ENCODE results near the gene SLC25A25.
A peak's percentile ranks its signal among the peaks of the same experiment; 100 is the strongest.
"Not testable (repeated sequence)": the region's sequence is repeated elsewhere in the genome, so short reads cannot be mapped to it uniquely, and the experiment has no call there.

Gene SLC25A25

DNA sequence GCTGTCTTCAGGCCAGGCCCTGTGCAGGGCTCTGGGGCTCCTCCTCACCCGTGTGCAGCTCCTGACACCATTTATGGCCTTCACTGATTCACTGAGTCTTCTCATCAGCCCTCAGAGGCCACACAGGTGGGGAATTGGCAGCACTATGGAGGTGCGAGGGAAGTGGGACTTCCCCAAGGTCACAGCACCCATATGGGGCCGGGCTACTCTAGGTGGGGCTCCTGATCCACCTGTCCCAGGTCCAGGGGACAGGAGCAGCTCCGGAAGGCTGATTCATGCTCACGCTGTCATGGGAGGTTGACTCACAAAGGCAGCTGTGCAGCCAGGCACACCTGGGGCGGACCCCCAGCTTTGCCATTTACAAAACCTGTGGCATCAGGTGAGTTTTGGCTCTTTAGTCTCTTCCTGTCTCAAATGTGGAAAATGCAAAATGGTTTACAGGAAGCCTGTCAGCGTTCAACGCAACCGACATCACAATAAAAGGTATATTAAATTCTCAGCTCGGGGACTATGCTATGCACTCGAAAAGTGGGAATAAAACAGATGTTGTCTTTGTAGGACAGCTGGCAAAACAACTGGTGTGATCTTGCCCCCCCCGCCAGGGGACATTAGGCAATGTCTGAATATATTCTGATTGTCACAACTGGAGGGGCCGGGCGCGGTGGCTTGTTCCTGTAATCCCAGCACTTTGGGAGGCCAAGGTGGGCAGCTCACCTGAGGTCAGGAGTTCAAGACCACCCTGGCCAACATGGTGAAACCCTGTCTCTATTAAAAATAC is 15.9 kb upstream of the SLC25A25 start:
- DNase-seq (ENCODE audit: extremely low read depth in 1 of 2, low read depth in 1 of 2), result no peak

DNA sequence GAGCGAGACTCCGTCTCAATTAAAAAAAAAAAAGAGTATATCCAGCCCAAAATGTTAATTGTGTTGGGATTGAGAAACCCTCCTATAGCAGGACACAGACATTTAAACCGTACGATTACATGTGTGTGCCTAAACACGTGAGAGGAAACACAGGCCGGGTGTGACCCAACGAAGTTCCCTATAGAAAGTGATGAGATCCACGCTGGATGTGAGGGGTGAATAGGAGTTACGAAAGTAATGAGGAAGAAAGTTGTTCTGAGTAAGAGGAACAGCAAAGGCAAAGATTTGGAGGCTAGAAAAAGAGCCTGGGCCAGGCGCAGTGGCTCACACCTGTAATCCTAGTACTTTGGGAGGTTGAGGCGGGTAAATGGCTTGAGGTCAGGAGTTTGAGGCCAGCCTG is 14.5 kb upstream of the SLC25A25 start:
- no peak for DNase-seq (ENCODE audit: extremely low read depth in 1 of 2, low read depth in 1 of 2)

DNA sequence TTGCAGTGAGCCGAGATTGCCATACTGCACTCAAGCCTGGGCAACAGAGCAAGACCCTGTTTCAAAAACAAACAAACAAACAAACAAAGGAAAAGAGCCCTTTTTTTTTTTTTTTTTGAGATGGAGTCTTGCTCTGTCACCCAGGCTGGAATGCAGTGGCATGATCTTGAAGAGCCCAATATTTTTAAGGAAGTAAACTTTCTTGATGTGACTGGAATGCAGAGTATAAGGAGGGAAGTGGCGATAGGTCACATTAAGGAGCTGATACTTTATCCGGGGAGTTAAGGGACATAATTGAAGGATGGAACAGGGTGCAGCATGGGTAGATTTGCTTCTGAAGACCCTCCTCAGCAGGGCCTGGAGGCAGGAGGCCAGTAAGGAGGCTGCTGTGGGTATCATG is 13.9 kb upstream of the SLC25A25 start:
- no peak for DNase-seq (ENCODE audit: extremely low read depth in 1 of 2, low read depth in 1 of 2)

- DNase-seq (ENCODE audit: extremely low read depth in 1 of 2, low read depth in 1 of 2), result no peak
These were observed 12.5 kb upstream of the SLC25A25 start for GRCh38 chr9:128055344-128056040.

DNA sequence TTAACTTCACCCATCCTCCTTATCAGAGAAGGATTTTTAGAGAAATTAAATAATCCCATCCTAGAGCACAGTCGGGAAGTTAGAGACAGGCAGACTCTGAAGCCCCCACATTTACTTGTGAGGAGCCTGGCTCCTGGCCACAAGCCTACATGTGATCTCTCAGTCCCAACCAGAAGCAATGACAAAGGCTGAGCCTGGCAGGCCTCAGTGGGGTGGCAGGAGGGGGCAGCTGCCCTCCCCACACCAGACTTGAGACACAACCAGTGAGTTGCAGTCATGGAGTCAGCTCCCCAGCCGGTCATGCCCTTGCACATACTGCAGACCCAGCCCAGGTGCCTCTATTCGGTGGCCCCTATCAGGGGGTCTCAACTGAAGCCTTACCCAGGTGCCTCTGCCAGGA is 11.9 kb upstream of the SLC25A25 start:
- no peak for DNase-seq (ENCODE audit: extremely low read depth in 1 of 2, low read depth in 1 of 2)

DNA sequence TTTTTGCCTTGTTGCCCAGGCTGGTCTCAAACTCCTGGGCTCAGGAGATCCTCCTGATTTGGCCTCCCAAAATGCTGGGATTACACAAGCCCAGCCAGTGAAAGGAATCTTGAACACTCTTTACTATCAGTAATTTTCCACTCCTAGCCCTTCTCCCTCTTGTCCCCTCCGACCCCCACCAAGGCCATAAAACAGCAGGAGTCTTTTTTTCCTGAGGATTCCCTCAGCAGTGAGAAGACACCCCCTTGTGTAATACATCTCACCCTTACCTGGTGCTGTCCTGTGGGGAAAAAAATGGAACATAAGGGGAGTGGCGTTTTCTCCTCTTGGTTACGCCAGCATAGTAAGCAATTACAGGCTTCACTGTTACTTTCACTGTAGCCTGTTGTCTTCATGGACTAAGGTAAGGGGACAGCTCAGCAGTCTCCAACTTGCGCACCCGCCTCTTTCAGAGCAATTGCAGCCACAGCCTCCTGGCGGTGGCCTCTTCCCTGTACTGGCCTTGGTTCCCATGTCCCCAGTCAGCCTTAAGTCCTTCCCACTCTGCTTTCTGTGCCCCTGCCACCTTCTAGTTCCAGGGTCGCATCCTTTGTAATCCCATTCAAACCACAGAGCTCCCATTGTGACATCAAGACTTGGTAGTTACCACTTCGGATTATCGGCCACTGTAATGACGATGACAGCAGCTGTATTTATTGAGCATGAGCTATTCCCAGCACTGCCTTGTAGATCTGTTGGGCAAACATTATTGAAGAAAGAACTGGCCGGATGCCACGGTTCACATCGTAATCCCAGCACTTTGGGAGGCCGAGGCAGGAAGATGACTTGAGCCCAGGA is 10.9 kb upstream of the SLC25A25 start:
- DNase-seq (ENCODE audit: extremely low read depth in 1 of 2, low read depth in 1 of 2), result no peak

- DNase-seq (ENCODE audit: extremely low read depth in 1 of 2, low read depth in 1 of 2), result no peak
These were observed 10.2 kb upstream of the SLC25A25 start for GRCh38 chr9:128057724-128058409.

DNA sequence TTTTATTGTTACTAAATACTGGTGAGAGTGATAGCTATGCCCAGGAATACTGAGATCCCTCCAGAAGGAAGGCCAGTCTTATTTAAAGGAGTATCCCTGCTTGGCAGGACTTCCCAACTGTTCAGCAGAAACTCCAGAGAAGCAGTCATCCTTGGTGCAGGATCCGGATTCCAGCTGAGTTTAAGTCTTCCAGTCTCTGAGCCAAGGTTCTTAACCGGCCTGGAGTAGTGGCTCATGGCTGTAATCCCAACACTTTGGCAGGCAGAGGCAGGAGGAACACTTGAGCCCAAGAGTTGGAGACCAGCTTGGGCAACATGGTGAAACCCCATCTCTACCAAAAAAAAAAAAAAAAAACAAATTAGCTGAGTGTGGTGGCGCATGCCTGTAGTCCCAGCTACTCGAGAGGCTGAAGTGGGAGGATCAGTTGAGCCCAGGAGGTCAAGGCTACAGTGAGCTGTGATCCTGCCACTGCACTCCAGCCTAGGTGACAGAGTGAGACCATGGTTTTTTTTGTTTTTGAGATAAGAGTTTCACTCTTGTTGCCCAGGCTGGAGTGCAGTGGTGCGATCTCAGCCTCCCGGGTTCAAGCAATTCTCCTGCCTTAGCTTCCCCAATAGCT is 8.6 kb upstream of the SLC25A25 start:
- no peak for DNase-seq (ENCODE audit: extremely low read depth in 1 of 2, low read depth in 1 of 2)

GRCh38 chr9:128061275-128061960 is 6.6 kb upstream of the SLC25A25 start:
- DNase-seq (ENCODE audit: extremely low read depth in 1 of 2, low read depth in 1 of 2), result no peak

DNA sequence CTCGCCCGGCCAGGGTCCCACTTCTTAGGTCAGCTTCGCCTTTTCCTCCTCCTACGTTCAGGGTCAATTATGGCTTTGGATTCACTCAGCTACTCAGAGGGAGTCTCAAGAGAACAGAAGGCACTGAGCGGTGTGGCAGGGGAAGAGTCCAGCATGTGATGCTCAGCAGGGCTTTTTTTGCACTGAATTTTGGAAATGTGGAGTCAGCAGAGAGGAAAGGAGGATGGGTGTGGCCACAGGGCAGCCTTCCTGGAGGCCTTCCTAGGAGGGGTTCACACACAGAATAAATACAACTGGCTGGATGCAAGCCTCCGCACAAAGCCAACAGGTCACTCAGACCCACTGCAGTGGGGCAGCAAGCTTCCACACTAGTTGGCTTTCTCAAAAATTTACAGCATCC is 5.8 kb upstream of the SLC25A25 start:
- DNase-seq (ENCODE audit: extremely low read depth in 1 of 2, low read depth in 1 of 2), result no peak

GRCh38 chr9:128062846-128063831 is 4.9 kb upstream of the SLC25A25 start:
- DNase-seq (ENCODE audit: extremely low read depth in 1 of 2, low read depth in 1 of 2), result no peak

DNA sequence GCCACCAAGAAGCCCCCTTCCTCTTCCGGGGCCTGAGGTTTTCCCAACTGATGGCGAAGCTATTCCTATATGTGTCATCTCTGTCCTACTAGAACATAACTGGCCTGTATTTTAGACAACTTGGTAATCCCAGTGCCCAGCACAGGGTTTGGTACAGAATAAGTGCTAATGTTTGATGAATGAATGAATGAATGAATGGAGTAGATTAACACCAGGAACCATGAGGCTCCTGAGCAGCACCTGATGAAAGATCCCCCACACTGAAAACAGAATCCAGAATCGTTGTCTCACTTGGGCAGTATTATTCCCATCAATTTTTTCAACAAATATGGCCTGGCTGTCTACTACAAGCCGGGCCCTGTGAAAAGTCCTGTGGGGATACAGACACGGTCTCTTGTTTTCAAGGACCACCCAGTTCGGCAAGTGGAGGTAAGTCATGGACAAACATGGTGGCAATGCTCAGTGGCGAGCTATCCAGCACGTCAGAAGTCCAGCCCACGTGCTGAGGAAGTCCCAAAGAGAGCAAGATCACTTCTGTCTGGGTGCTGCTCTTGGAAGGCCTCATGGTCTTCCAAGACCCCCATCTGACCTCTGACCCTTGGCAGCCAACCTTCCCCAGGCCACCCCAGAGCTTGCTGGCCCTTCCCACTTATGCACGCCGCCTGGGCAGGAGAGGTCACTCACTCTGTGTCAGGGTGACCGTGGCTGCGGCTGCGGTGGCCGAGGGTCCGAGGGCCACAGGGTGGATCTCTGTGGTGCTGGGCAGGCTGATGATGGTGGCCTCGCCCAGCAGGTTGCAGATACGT is 1.9 kb upstream of the SLC25A25 start:
- no peak for DNase-seq (ENCODE audit: extremely low read depth in 1 of 2, low read depth in 1 of 2)

GRCh38 chr9:128066713-128067644 is 1.1 kb upstream of the SLC25A25 start, which contains the start of gene NAIF1:
Gene NAIF1 (minus strand): TSS chr9:128067320. CDS start chr9:128067101, 219 bp downstream.
- peak; percentile 89 to 92 for DNase-seq (ENCODE audit: extremely low read depth in 1 of 2, low read depth in 1 of 2)

DNA sequence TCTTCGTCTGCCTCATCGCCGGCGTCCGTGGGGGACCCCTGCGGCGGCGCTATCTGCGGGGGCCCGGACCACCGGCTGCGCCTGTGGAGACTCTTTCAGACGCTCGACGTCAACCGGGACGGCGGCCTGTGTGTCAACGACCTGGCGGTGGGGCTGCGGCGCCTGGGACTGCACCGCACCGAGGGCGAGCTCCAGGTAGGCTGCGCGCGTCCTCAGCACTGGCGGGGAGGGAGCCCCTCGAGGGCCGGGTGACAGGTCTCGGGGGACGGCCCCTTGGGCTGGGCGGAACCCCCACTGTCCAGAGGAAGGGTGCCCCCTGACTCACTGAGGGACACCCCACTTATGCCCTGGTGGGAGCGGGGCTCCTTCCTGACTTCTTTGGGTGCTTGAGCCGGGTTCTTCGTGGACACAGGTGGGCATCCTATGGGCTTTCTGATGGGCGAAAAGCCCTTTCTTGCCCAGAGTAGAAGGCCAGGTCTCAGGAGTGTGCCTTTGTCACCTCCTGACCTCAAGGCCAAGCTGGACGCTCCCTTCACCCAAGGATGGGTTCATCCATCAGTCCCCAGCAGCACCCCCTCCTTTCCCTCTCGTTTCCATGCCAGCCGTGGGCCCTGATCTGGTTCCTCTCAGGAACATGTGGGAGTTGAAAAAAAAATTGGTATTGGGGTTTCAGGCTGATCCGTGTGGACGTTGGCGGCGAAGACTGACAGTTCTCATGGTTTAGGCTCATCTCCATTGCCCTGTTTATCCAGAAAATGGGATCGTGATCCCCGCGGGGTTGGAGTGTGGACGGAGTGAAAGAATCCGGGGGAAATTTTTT is 564 bp downstream of the SLC25A25 start:
- DNase-seq (ENCODE audit: extremely low read depth in 1 of 2, low read depth in 1 of 2), result peak in 1 of 2 donors; percentile 23

GRCh38 chr9:128070874-128071273 is 2.8 kb downstream of the SLC25A25 start:
- no peak for DNase-seq (ENCODE audit: extremely low read depth in 1 of 2, low read depth in 1 of 2)

GRCh38 chr9:128071475-128071874 is 3.4 kb downstream of the SLC25A25 start:
- DNase-seq (ENCODE audit: extremely low read depth in 1 of 2, low read depth in 1 of 2), result not testable (repeated sequence)

Measured in activated CD8-positive, alpha-beta memory T cell treated with anti-CD3 and anti-CD28 coated beads for 1 hour (primary cell).